ENCODE results near the gene TMA7B.
"Not testable (repeated sequence)": the region's sequence is repeated elsewhere in the genome, so short reads cannot be mapped to it uniquely, and the experiment has no call there.

The TMA7B gene

GRCh38 chr22:39933741-39934140 lies 26.5 kb upstream of the TMA7B start:
- DNase-seq: no peak

- no peak for DNase-seq
These were observed 25.1 kb upstream of the TMA7B start for GRCh38 chr22:39935116-39935515.

- DNase-seq: no peak
These were observed 24.6 kb upstream of the TMA7B start for GRCh38 chr22:39935612-39936011.

- DNase-seq: no peak
These were observed 23.6 kb upstream of the TMA7B start for GRCh38 chr22:39936523-39937145.

GRCh38 chr22:39937906-39938305 lies 22.3 kb upstream of the TMA7B start:
- no peak for DNase-seq

GRCh38 chr22:39938509-39939111 lies 21.6 kb upstream of the TMA7B start:
- DNase-seq: no peak

- DNase-seq: no peak
These were observed 20.4 kb upstream of the TMA7B start for GRCh38 chr22:39939830-39940229.

GRCh38 chr22:39940757-39941305 lies 19.4 kb upstream of the TMA7B start:
- no peak for DNase-seq

- DNase-seq: peak; percentile 93
These were observed 18.6 kb upstream of the TMA7B start for GRCh38 chr22:39941601-39942000.

- DNase-seq: no peak
These were observed 17.6 kb upstream of the TMA7B start for GRCh38 chr22:39942439-39943230.

- no peak for DNase-seq
These were observed 16.9 kb upstream of the TMA7B start for GRCh38 chr22:39943337-39943736.

- no peak for DNase-seq
These were observed 16.0 kb upstream of the TMA7B start for GRCh38 chr22:39943953-39944872.

GRCh38 chr22:39946126-39946502 lies 14.1 kb upstream of the TMA7B start:
- no peak for DNase-seq

- peak; percentile 85 for DNase-seq
These were observed 13.5 kb upstream of the TMA7B start for GRCh38 chr22:39946503-39947219.

GRCh38 chr22:39947220-39948216 lies 12.7 kb upstream of the TMA7B start:
- peak; percentile 79 for DNase-seq

- DNase-seq: no peak
These were observed 10.0 kb upstream of the TMA7B start for GRCh38 chr22:39949964-39950737.

GRCh38 chr22:39951603-39952293 lies 8.4 kb upstream of the TMA7B start:
- DNase-seq: not testable (repeated sequence)

- no peak for DNase-seq
These were observed 7.8 kb upstream of the TMA7B start for GRCh38 chr22:39952347-39952746.

GRCh38 chr22:39953101-39953500 lies 7.1 kb upstream of the TMA7B start:
- no peak for DNase-seq

Measured in NCI-H2029 treated with DMSO at 0.1 percent for 48 hours (cell line).